GM08714 (cell line): ENCODE data around the gene AATF.
A peak's percentile ranks its signal among the peaks of the same experiment; 100 is the strongest.

Source experiments
- H3K4me3 ChIP-seq: fragments of 200-500 bp; sonication (Bioruptor generic); 2 replicates; pipeline ENCODE4 v1.5.1; 2014; ENCODE audit warnings: mild to moderate bottlenecking, low read length, inconsistent platforms
- ZNF274 ChIP-seq: IDR thresholded peaks from 2 replicates; pipeline ENCODE4 v1.6.1; 2012; ENCODE audit warnings: mild to moderate bottlenecking, low read depth, low read length

Gene AATF

GRCh38 chr17:36935671-36936454 lies 12.9 kb upstream of the AATF start:
- peak overlapping the region; percentile 32 for H3K4me3 ChIP-seq
- no peak for TF ChIP-seq ZNF274

GRCh38 chr17:36936455-36937000 lies 12.2 kb upstream of the AATF start:
- TF ChIP-seq ZNF274 = no peak
- peak overlapping the region; percentile 32 for H3K4me3 ChIP-seq

- H3K4me3 ChIP-seq = peak within 1 kb of the TSS; percentile 32
- no peak for TF ChIP-seq ZNF274
Measured at GRCh38 chr17:36937001-36937958, 11.5 kb upstream of the AATF start, which contains the start of gene LHX1. Gene LHX1 (plus strand): TSS chr17:36937475. CDS start chr17:36938198, 723 bp downstream.

GRCh38 chr17:36937959-36938565 lies 10.7 kb upstream of the AATF start:
- H3K4me3 ChIP-seq = no peak overlapping the region
- no peak for TF ChIP-seq ZNF274

GRCh38 chr17:36938566-36939051 lies 10.1 kb upstream of the AATF start:
- TF ChIP-seq ZNF274 = no peak
- no peak overlapping the region for H3K4me3 ChIP-seq

GRCh38 chr17:36939052-36939801 lies 9.5 kb upstream of the AATF start:
- H3K4me3 ChIP-seq = no peak overlapping the region
- TF ChIP-seq ZNF274 = no peak

- no peak for TF ChIP-seq ZNF274
- H3K4me3 ChIP-seq = no peak overlapping the region
Measured at GRCh38 chr17:36939802-36940312, 8.9 kb upstream of the AATF start.

- no peak for TF ChIP-seq ZNF274
- H3K4me3 ChIP-seq = no peak overlapping the region
Measured at GRCh38 chr17:36940313-36941264, 8.2 kb upstream of the AATF start.

- no peak overlapping the region; the same call in 1 of the 2 replicates for H3K4me3 ChIP-seq
- no peak for TF ChIP-seq ZNF274
Measured at GRCh38 chr17:36941265-36942010, 7.3 kb upstream of the AATF start.

GRCh38 chr17:36942019-36942599 lies 6.6 kb upstream of the AATF start:
- TF ChIP-seq ZNF274 = no peak
- H3K4me3 ChIP-seq = no peak overlapping the region; the same call in 1 of the 2 replicates

- no peak for TF ChIP-seq ZNF274
- H3K4me3 ChIP-seq = no peak overlapping the region; the same call in 1 of the 2 replicates
Measured at GRCh38 chr17:36942631-36943125, 6.1 kb upstream of the AATF start.
